ENCODE data around the gene SCFD1.

The SCFD1 gene

DNA sequence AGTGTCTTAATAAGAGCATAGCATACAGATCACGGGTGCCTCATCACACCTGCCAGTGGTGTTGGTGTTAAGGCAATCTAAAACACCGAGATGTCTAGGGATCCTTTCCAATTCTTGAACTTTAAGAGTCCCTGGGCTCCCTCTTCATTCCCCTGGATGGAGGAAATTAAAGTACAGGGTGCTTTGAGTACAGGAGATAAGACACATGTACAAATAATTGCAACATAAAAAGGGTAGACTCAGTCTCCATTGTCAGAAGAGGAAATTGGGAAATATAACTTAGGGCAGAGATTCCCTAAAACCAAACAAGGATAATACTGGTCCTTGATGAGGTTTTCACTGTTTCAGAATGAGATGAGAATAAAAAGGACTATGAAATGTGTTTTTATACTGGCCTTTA lies 34.9 kb downstream of the SCFD1 start:
- no peaks in the 10 kb centered on the region for H3K4me1 ChIP-seq
- H3K9me3 ChIP-seq (ENCODE audit: control insufficient read depth, low read length), result no peaks in the 10 kb centered on the region
- no peaks in the 10 kb centered on the region for H3K27me3 ChIP-seq (ENCODE audit: control insufficient read depth, insufficient read depth, low read length)
- no peak overlapping the region for H2AFZ ChIP-seq
- H3K36me3 ChIP-seq (ENCODE audit: control insufficient read depth, insufficient read depth, low read length), result no peaks in the 10 kb centered on the region
- H3K4me3 ChIP-seq (ENCODE audit: low read depth, low read length), result no peak overlapping the region
- TF ChIP-seq, protein P1, sequence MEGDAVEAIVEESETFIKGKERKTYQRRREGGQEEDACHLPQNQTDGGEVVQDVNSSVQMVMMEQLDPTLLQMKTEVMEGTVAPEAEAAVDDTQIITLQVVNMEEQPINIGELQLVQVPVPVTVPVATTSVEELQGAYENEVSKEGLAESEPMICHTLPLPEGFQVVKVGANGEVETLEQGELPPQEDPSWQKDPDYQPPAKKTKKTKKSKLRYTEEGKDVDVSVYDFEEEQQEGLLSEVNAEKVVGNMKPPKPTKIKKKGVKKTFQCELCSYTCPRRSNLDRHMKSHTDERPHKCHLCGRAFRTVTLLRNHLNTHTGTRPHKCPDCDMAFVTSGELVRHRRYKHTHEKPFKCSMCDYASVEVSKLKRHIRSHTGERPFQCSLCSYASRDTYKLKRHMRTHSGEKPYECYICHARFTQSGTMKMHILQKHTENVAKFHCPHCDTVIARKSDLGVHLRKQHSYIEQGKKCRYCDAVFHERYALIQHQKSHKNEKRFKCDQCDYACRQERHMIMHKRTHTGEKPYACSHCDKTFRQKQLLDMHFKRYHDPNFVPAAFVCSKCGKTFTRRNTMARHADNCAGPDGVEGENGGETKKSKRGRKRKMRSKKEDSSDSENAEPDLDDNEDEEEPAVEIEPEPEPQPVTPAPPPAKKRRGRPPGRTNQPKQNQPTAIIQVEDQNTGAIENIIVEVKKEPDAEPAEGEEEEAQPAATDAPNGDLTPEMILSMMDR (IDR thresholded peaks at IDR 0.05), result no peak
- H3K9ac ChIP-seq, result no peak overlapping the region
- H3K27ac ChIP-seq, result peak overlapping the region; percentile 1
- H3K79me2 ChIP-seq, result peaks cover under 1% of the 10 kb centered on the region
- no peak overlapping the region for H3K4me2 ChIP-seq (ENCODE audit: low read length)

DNA sequence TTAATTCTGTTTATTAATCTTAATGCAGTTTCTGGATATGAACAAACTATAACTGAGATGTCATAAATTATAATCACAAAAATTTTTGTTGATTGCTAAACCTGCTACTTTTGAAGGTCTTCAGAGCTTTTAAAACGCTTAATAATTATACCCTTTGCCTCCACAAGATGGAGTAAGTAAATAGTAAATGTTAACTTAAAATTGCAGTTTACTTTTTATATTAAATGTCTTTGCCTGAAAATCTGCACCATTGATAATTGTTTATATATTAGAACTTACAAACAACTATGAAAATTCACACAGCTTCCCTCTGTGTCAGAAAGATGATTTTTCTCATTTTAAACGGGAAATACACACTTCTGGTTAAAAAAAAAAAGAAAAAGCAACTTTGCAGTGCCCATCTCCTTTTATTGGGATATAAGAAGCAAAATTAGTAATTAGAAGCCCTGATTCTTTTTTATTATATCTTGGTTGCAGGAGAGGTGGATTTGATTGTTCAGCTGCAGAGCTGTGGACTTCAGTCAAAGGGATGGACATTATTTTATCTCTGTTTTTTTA lies 35.6 kb downstream of the SCFD1 start:
- no peaks in the 10 kb centered on the region for H3K36me3 ChIP-seq (ENCODE audit: control insufficient read depth, insufficient read depth, low read length)
- TF ChIP-seq, protein P1 (IDR thresholded peaks at IDR 0.05), result peak; percentile 37

DNA sequence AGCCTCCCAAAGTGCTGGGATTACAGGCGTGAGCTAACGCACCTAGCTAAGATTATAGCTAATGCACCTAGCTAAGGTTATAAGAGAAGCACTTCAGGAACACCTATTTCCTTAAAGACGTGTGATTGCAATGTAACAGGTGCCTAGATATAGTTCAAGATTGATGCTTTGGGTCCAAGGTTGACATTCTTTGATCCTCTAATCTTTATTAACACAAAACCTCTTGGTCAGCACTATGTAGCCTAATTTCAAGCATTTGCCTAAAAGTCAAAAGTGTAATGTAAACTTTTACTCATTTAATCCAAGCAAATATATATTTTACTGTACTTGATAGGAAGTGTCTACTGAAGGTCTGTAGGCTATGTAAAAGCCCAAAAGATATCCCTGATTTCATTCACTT lies 36.5 kb downstream of the SCFD1 start:
- H3K4me3 ChIP-seq (ENCODE audit: low read depth, low read length), result no peak overlapping the region
- no peaks in the 10 kb centered on the region for H3K4me1 ChIP-seq
- H3K36me3 ChIP-seq (ENCODE audit: control insufficient read depth, insufficient read depth, low read length), result no peaks in the 10 kb centered on the region
- H2AFZ ChIP-seq, result no peak overlapping the region
- TF ChIP-seq, protein P1 (IDR thresholded peaks at IDR 0.05), result no peak
- H3K79me2 ChIP-seq, result peaks cover 4% of the 10 kb centered on the region
- H3K4me2 ChIP-seq (ENCODE audit: low read length), result no peak overlapping the region
- no peaks in the 10 kb centered on the region for H3K27me3 ChIP-seq (ENCODE audit: control insufficient read depth, insufficient read depth, low read length)
- no peak overlapping the region for H3K27ac ChIP-seq
- no peak overlapping the region for H3K9ac ChIP-seq
- no peaks in the 10 kb centered on the region for H3K9me3 ChIP-seq (ENCODE audit: control insufficient read depth, low read length)

More for the DNA sequence above, 35.6 kb downstream of the SCFD1 start:
- no peaks in the 10 kb centered on the region for H3K9me3 ChIP-seq (ENCODE audit: control insufficient read depth, low read length)
- H3K27me3 ChIP-seq (ENCODE audit: control insufficient read depth, insufficient read depth, low read length), result no peaks in the 10 kb centered on the region
- H3K9ac ChIP-seq, result no peak overlapping the region
- no peak overlapping the region for H2AFZ ChIP-seq
- no peak overlapping the region for H3K27ac ChIP-seq
- H3K4me2 ChIP-seq (ENCODE audit: low read length), result no peak overlapping the region
- H3K4me3 ChIP-seq (ENCODE audit: low read depth, low read length), result no peak overlapping the region
- no peaks in the 10 kb centered on the region for H3K4me1 ChIP-seq
- H3K79me2 ChIP-seq, result peaks cover 2% of the 10 kb centered on the region

DNA sequence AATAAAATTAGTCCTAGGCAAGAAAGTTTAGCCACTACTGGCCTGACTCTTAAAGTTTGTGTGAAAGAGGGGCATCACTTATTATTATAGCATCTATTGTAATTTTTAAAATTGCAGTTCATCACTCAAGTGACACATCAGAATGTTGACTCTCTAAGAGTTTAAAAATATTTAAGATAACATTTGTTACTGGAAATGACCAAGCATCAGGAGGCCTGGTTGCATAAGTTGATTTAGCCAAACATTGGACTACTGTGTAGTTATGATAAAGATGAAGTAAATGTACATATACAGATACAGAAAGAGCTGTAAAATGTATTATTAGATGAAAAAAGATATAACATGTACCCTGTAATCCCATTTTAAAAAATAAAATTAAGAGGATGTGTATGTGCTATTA lies 47.5 kb downstream of the SCFD1 start:
- Histone ChIP-seq H3K4me2 (ENCODE audit: low read length) (no peak overlapping the region), H3K79me2 (no peaks in the 10 kb centered on the region), H3K9me3 (ENCODE audit: control insufficient read depth, low read length) (no peaks in the 10 kb centered on the region), H3K4me1 (no peaks in the 10 kb centered on the region), H3K4me3 (ENCODE audit: low read depth, low read length) (no peak overlapping the region), H3K27ac (no peak overlapping the region), H3K9ac (no peak overlapping the region), H3K36me3 (ENCODE audit: control insufficient read depth, insufficient read depth, low read length) (no peaks in the 10 kb centered on the region), H3K27me3 (ENCODE audit: control insufficient read depth, insufficient read depth, low read length) (no peaks in the 10 kb centered on the region), H2AFZ (no peak overlapping the region)
- TF ChIP-seq, protein P1 (IDR thresholded peaks at IDR 0.05), result no peak

DNA sequence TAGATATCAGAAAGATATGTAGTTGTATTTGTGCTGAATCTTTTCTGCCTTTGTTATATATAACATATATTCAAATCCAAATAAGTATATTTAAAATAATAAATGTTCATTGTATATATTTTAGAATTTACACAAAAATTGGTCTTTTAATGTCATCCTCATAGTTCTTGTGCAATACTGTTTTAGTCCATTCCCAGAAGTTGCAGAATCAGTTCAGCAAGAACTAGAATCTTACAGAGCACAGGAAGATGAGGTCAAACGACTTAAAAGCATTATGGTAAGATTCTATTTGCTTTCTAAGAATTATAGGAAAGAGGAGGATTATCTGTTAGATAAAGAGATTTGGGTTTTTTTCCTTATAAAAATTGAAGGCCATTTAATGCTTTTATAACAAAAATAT lies 51.0 kb downstream of the SCFD1 start:
- Histone ChIP-seq H3K9me3 (ENCODE audit: control insufficient read depth, low read length) (no peaks in the 10 kb centered on the region), H2AFZ (no peak overlapping the region), H3K79me2 (no peaks in the 10 kb centered on the region), H3K4me2 (ENCODE audit: low read length) (no peak overlapping the region), H3K4me1 (no peaks in the 10 kb centered on the region), H3K9ac (no peak overlapping the region), H3K27me3 (ENCODE audit: control insufficient read depth, insufficient read depth, low read length) (no peaks in the 10 kb centered on the region), H3K36me3 (ENCODE audit: control insufficient read depth, insufficient read depth, low read length) (no peaks in the 10 kb centered on the region), H3K27ac (no peak overlapping the region), H3K4me3 (ENCODE audit: low read depth, low read length) (no peak overlapping the region)
- TF ChIP-seq, protein P1 (IDR thresholded peaks at IDR 0.05), result no peak

Data from parathyroid adenoma (tissue), 2 donors.